Measurements from ENCODE around the gene CSN2.
"Not testable (repeated sequence)": the region's sequence is repeated elsewhere in the genome, so short reads cannot be mapped to it uniquely, and the experiment has no call there.

- TF ChIP-seq, protein P1, sequence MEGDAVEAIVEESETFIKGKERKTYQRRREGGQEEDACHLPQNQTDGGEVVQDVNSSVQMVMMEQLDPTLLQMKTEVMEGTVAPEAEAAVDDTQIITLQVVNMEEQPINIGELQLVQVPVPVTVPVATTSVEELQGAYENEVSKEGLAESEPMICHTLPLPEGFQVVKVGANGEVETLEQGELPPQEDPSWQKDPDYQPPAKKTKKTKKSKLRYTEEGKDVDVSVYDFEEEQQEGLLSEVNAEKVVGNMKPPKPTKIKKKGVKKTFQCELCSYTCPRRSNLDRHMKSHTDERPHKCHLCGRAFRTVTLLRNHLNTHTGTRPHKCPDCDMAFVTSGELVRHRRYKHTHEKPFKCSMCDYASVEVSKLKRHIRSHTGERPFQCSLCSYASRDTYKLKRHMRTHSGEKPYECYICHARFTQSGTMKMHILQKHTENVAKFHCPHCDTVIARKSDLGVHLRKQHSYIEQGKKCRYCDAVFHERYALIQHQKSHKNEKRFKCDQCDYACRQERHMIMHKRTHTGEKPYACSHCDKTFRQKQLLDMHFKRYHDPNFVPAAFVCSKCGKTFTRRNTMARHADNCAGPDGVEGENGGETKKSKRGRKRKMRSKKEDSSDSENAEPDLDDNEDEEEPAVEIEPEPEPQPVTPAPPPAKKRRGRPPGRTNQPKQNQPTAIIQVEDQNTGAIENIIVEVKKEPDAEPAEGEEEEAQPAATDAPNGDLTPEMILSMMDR (conservative IDR thresholded peaks at IDR 0.05; ENCODE audit: low read depth, low read length) = not testable (repeated sequence)
- not testable (repeated sequence) for TF ChIP-seq EZH2 (IDR thresholded peaks at IDR 0.05; ENCODE audit: borderline replicate concordance, low read depth, low read length, poor library complexity, severe bottlenecking)
These were observed 41.6 kb downstream of the CSN2 start for GRCh38 chr4:69923782-69924410.
